ENCODE results near the gene FN1.

DNA sequence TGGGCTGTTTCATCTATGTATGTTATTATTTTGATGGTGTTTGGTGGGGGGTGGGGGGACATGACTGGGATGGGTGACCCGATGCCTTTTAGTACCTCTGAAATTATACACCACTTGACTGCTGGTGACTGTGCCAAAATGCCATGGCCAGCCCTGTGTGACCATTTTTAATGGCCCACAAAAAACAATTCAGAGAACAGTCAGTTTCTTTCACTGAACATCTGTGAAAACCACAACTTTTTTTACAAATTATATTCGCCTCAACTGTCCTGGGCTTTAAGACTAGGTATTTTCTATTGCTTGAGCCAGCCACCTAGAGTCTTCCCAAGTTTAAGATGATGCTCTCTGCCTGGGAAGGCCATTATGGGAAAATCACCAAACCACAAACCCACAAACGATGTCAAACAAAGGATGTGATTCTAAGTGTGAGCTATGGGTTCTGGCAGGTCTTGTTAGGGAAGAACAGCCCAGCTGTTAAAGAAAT, 33.9 kb downstream of the FN1 start:
- TF ChIP-seq, protein P1, sequence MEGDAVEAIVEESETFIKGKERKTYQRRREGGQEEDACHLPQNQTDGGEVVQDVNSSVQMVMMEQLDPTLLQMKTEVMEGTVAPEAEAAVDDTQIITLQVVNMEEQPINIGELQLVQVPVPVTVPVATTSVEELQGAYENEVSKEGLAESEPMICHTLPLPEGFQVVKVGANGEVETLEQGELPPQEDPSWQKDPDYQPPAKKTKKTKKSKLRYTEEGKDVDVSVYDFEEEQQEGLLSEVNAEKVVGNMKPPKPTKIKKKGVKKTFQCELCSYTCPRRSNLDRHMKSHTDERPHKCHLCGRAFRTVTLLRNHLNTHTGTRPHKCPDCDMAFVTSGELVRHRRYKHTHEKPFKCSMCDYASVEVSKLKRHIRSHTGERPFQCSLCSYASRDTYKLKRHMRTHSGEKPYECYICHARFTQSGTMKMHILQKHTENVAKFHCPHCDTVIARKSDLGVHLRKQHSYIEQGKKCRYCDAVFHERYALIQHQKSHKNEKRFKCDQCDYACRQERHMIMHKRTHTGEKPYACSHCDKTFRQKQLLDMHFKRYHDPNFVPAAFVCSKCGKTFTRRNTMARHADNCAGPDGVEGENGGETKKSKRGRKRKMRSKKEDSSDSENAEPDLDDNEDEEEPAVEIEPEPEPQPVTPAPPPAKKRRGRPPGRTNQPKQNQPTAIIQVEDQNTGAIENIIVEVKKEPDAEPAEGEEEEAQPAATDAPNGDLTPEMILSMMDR (IDR thresholded peaks at IDR 0.05), result no peak
- TF ChIP-seq POLR2A (IDR thresholded peaks at IDR 0.05), result no peak

Data from thyroid gland (tissue), 4 donors.